WTC11 (cell line): ENCODE data around the gene MCRS1. TPM values are rescaled to one million over a fixed set of nuclear protein-coding genes. Genes with fewer than 3 reads are reported as not detected.

ENCODE experiments used
- ATAC-seq: fragments of 200-7000 bp; cut with Tn5 transposase; 2 replicates; pipeline ENCODE4 v1.10.0; 2021; ENCODE audit warnings: mild to moderate bottlenecking, moderate library complexity
- CTCF ChIA-PET: fragments of 300-600 bp; sonication (Branson Sonifier 250); formaldehyde crosslinking; loops from one replicate; lab custom pipeline; 2021; ENCODE audit warnings: antibody characterized with exemption; lab: Charles Lee
- POLR2A ChIA-PET: fragments of 350-600 bp; sonication (Branson Sonifier 250); formaldehyde crosslinking; loops from one replicate; lab custom pipeline; 2021; ENCODE audit warnings: antibody characterized with exemption; lab: Charles Lee
- DNase-seq: peaks from one replicate; pipeline ENCODE4 v3.0.0; 2021; ENCODE audit warnings: low spot score
- H3K27ac Mint-ChIP-seq: 2 replicates; pipeline ENCODE4 v1.8.0; 2021; ENCODE audit warnings: mixed read lengths
- H3K27me3 Mint-ChIP-seq: 2 replicates; pipeline ENCODE4 v1.8.0; 2021; ENCODE audit warnings: low read depth, mild to moderate bottlenecking, moderate library complexity, mixed read lengths
- H3K36me3 Mint-ChIP-seq: 2 replicates; pipeline ENCODE4 v1.8.0; 2021; ENCODE audit warnings: mixed read lengths
- H3K4me1 Mint-ChIP-seq: 2 replicates; pipeline ENCODE4 v1.8.0; 2022; ENCODE audit warnings: mixed read lengths
- H3K4me3 Mint-ChIP-seq: 2 replicates; pipeline ENCODE4 v1.8.0; 2021; ENCODE audit warnings: mild to moderate bottlenecking, moderate library complexity, mixed read lengths
- H3K9me3 Mint-ChIP-seq: 2 replicates; pipeline ENCODE4 v1.8.0; 2021; ENCODE audit warnings: mixed read lengths
- GABPB1 ChIP-seq: sonication (generic); formaldehyde crosslinking; IDR thresholded peaks from 2 replicates; pipeline ENCODE4 v1.8.1; 2023; ENCODE audit warnings: mild to moderate bottlenecking, missing genetic modification reagents
- GTF2I ChIP-seq: fragments of 250-450 bp; sonication (Bioruptor Pico); conservative IDR thresholded peaks from 2 replicates; pipeline ENCODE4 v1.4.0; 2021; ENCODE audit warnings: mild to moderate bottlenecking
- NR1H2 ChIP-seq: sonication (generic); formaldehyde crosslinking; IDR thresholded peaks from 2 replicates; pipeline ENCODE4 v1.9.0; 2021; ENCODE audit warnings: mild to moderate bottlenecking, moderate library complexity, missing genetic modification reagents
- SMAD4 ChIP-seq: sonication (generic); formaldehyde crosslinking; IDR thresholded peaks from 2 replicates; pipeline ENCODE4 v1.8.0; 2022; ENCODE audit warnings: mild to moderate bottlenecking, missing genetic modification reagents
- TEAD1 ChIP-seq: sonication (generic); formaldehyde crosslinking; IDR thresholded peaks from 2 replicates; pipeline ENCODE4 v1.8.0; 2022; ENCODE audit warnings: mild to moderate bottlenecking, missing genetic modification reagents
- ZNF396 ChIP-seq: fragments of 250-450 bp; sonication (Bioruptor Pico); IDR thresholded peaks from 2 replicates; pipeline ENCODE4 v1.8.0; 2021; ENCODE audit warnings: mild to moderate bottlenecking, moderate library complexity, borderline replicate concordance
- total RNA-seq: library from RNA; stranded (reverse); gene quantifications from 3 replicates; pipeline ENCODE4 v1.2.3, GENCODE V29; 2021
- TF ChIP-seq, protein P1 (sequence below): sonication (generic); formaldehyde crosslinking; IDR thresholded peaks from 2 replicates; pipeline ENCODE4 v1.8.1; 2023; ENCODE audit warnings: mild to moderate bottlenecking, missing genetic modification reagents
- TF ChIP-seq, protein P2 (sequence below): sonication (generic); formaldehyde crosslinking; IDR thresholded peaks from 2 replicates; pipeline ENCODE4 v1.8.1; 2023; ENCODE audit warnings: mild to moderate bottlenecking, missing genetic modification reagents, borderline replicate concordance
- TF ChIP-seq, protein P3 (sequence below): sonication (generic); formaldehyde crosslinking; IDR thresholded peaks from 2 replicates; pipeline ENCODE4 v1.8.0; 2022; ENCODE audit warnings: mild to moderate bottlenecking, missing genetic modification reagents
- TF ChIP-seq, protein P4 (sequence below): fragments of 250-450 bp; sonication (Bioruptor Pico); conservative IDR thresholded peaks from 2 replicates; pipeline ENCODE4 v1.9.0; 2021; ENCODE audit warnings: mild to moderate bottlenecking
- TF ChIP-seq, protein P5 (sequence below): fragments of 250-450 bp; sonication (Bioruptor Pico); IDR thresholded peaks from 2 replicates; pipeline ENCODE4 v1.9.0; 2021; ENCODE audit warnings: mild to moderate bottlenecking
- TF ChIP-seq, protein P6 (sequence below): fragments of 250-450 bp; sonication (Bioruptor Pico); IDR thresholded peaks from 2 replicates; pipeline ENCODE4 v2.1.2; 2022; ENCODE audit warnings: mild to moderate bottlenecking, moderate library complexity
- TF ChIP-seq, protein P7 (sequence below): sonication (generic); formaldehyde crosslinking; IDR thresholded peaks from 2 replicates; pipeline ENCODE4 v1.8.1; 2023; ENCODE audit warnings: mild to moderate bottlenecking, moderate library complexity, missing genetic modification reagents
- TF ChIP-seq, protein P8 (sequence below): sonication (generic); formaldehyde crosslinking; IDR thresholded peaks from 2 replicates; pipeline ENCODE4 v1.8.1; 2022; ENCODE audit warnings: low read depth, mild to moderate bottlenecking, moderate library complexity, missing genetic modification reagents, borderline replicate concordance

MCRS1 gene
- total RNA-seq, 1 experiment from 2014 or later = 105 TPM

DNA sequence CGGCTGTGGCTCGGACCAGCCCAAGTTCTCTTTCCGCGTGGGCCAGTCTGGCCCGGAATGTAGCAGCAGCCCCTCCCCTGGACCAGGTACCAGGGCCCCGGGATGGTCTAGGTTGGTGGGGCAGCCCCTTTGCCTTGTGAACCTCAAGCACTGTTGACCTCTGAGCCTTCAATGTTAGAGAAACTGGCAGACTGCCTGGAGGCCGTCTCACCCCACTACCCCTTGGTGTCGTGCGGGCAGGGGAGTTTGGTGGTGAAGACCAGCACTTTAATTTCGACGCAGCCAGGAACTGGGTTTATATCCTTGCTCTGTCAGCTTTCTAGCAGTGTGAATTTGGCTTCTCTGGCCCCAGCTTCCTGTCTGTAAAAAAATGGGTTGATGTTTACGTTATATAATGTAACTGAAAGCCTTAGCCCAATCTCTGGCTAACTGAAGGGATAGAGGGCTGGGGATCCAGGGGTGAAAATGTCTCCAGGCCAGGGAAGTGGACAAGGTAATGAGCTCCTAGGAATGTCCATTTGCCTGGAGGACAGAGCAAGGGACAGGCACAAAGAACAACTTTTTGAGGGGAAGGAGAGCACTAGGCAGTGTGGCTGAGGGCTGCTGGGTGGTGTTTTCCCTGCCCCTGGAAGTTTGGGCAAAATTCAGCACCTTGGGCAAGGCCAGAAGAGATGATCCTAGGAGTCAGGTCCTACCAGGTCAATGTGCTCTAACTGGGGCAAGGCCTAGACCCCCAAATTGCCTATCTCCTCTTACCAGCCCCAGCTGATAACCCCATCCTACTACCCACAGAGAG is 11.4 kb downstream of the MCRS1 start (continued):
- TF ChIP-seq, protein P1, sequence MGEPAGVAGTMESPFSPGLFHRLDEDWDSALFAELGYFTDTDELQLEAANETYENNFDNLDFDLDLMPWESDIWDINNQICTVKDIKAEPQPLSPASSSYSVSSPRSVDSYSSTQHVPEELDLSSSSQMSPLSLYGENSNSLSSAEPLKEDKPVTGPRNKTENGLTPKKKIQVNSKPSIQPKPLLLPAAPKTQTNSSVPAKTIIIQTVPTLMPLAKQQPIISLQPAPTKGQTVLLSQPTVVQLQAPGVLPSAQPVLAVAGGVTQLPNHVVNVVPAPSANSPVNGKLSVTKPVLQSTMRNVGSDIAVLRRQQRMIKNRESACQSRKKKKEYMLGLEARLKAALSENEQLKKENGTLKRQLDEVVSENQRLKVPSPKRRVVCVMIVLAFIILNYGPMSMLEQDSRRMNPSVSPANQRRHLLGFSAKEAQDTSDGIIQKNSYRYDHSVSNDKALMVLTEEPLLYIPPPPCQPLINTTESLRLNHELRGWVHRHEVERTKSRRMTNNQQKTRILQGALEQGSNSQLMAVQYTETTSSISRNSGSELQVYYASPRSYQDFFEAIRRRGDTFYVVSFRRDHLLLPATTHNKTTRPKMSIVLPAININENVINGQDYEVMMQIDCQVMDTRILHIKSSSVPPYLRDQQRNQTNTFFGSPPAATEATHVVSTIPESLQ (CRISPR knock-in tag) = no peak
- TF ChIP-seq, all 79 proteins: peak for 0

DNA sequence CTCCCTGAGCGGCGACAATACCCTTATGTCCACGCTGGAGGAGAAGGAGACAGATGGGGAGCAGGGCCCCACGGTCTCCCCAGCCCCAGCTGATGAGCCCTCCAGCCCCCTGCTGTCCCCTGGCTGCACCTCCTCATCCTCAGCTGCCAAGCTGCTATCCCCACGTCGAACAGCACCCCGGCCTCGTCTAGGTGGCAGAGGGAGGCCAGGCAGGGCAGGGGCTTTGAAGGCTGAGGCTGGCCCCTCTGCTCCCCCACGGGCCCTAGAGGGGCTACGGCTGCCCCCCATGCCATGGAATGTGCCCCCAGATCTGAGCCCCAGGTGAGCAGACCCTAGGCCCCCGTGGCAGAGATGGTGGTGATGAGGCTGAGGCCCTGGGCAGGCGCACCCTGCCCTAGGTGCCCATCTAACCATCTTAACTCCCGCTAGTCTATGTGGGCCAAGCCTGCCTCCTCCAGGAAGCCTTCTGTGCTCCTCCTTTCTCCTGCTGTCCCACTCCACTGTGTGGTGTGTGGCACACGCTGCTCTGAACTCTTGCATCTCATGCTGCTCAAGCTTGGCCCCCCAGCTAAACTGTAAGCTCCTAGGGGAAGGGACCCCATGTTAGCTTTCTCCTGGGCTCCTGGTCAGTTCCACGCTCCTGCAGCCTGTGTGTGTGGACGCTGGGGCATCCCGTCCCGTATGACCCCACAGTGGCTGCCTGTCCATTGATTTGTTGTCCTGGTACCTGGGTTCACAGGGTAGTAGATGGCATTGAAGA is 12.1 kb downstream of the MCRS1 start:
- CTCF ChIA-PET = interaction anchor here (1.1 to 7.8 kb wide), 4 partner anchors 23 to 209 kb away, joined by 3 to 99 read pairs (median 31); partner anchors contain the start of genes DNAJC22 and SPATS2

More for the DNA sequence above, 12.1 kb downstream of the MCRS1 start:
- Mint-ChIP-seq H3K27me3 (peaks cover 14% of the 10 kb centered on the region), H3K4me1 (no peaks in the 10 kb centered on the region), H3K4me3 (no peak overlapping the region), H3K27ac (no peak overlapping the region), H3K36me3 (peaks cover 24% of the 10 kb centered on the region), H3K9me3 (no peaks in the 10 kb centered on the region)
- ATAC-seq (no peak), DNase-seq (no peak)
- POLR2A ChIA-PET = no interaction called here
- TF ChIP-seq, protein P2, sequence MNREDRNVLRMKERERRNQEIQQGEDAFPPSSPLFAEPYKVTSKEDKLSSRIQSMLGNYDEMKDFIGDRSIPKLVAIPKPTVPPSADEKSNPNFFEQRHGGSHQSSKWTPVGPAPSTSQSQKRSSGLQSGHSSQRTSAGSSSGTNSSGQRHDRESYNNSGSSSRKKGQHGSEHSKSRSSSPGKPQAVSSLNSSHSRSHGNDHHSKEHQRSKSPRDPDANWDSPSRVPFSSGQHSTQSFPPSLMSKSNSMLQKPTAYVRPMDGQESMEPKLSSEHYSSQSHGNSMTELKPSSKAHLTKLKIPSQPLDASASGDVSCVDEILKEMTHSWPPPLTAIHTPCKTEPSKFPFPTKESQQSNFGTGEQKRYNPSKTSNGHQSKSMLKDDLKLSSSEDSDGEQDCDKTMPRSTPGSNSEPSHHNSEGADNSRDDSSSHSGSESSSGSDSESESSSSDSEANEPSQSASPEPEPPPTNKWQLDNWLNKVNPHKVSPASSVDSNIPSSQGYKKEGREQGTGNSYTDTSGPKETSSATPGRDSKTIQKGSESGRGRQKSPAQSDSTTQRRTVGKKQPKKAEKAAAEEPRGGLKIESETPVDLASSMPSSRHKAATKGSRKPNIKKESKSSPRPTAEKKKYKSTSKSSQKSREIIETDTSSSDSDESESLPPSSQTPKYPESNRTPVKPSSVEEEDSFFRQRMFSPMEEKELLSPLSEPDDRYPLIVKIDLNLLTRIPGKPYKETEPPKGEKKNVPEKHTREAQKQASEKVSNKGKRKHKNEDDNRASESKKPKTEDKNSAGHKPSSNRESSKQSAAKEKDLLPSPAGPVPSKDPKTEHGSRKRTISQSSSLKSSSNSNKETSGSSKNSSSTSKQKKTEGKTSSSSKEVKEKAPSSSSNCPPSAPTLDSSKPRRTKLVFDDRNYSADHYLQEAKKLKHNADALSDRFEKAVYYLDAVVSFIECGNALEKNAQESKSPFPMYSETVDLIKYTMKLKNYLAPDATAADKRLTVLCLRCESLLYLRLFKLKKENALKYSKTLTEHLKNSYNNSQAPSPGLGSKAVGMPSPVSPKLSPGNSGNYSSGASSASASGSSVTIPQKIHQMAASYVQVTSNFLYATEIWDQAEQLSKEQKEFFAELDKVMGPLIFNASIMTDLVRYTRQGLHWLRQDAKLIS = no peak
- TF ChIP-seq TEAD1 (CRISPR knock-in tag) = no peak
- TF ChIP-seq, protein P3, sequence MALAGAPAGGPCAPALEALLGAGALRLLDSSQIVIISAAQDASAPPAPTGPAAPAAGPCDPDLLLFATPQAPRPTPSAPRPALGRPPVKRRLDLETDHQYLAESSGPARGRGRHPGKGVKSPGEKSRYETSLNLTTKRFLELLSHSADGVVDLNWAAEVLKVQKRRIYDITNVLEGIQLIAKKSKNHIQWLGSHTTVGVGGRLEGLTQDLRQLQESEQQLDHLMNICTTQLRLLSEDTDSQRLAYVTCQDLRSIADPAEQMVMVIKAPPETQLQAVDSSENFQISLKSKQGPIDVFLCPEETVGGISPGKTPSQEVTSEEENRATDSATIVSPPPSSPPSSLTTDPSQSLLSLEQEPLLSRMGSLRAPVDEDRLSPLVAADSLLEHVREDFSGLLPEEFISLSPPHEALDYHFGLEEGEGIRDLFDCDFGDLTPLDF (CRISPR knock-in tag) = no peak
- no peak for TF ChIP-seq NR1H2 (CRISPR knock-in tag)
- TF ChIP-seq, protein P4, sequence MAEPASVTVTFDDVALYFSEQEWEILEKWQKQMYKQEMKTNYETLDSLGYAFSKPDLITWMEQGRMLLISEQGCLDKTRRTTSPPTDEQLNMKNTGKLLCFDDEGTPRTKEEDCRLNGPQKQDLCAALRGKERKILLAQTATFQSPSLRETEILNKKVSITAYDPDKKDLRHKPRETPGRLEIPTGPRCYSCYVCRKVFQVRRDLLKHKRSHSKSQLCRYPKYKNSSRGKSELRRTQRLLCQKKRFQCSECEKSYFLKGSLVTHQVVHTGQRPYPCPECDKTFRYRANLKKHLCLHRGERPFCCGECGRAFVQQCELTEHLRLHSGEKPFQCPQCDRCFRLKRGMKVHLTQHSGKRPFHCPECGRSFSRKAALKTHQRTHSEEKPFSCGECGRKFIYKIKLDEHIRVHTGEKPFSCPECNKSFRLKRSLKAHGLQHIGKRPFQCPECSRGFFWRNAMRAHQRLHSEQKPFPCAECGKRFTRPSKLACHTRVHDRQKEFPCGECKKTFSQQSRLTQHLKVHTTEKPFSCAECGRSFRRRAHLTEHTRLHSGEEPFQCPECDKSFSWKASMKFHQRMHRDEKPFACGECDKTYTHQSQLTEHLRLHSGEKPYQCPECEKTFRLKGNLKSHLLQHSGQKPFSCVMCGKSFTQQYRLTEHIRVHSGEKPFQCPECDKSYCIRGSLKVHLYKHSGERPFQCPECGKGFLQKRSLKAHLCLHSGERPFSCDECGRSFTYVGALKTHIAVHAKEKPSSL = no peak
- TF ChIP-seq, protein P5, sequence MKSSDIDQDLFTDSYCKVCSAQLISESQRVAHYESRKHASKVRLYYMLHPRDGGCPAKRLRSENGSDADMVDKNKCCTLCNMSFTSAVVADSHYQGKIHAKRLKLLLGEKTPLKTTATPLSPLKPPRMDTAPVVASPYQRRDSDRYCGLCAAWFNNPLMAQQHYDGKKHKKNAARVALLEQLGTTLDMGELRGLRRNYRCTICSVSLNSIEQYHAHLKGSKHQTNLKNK (CRISPR knock-in tag) = no peak
- TF ChIP-seq, protein P6, sequence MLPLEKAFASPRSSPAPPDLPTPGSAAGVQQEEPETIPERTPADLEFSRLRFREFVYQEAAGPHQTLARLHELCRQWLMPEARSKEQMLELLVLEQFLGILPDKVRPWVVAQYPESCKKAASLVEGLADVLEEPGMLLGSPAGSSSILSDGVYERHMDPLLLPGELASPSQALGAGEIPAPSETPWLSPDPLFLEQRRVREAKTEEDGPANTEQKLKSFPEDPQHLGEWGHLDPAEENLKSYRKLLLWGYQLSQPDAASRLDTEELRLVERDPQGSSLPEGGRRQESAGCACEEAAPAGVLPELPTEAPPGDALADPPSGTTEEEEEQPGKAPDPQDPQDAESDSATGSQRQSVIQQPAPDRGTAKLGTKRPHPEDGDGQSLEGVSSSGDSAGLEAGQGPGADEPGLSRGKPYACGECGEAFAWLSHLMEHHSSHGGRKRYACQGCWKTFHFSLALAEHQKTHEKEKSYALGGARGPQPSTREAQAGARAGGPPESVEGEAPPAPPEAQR = no peak
- TF ChIP-seq, protein P7, sequence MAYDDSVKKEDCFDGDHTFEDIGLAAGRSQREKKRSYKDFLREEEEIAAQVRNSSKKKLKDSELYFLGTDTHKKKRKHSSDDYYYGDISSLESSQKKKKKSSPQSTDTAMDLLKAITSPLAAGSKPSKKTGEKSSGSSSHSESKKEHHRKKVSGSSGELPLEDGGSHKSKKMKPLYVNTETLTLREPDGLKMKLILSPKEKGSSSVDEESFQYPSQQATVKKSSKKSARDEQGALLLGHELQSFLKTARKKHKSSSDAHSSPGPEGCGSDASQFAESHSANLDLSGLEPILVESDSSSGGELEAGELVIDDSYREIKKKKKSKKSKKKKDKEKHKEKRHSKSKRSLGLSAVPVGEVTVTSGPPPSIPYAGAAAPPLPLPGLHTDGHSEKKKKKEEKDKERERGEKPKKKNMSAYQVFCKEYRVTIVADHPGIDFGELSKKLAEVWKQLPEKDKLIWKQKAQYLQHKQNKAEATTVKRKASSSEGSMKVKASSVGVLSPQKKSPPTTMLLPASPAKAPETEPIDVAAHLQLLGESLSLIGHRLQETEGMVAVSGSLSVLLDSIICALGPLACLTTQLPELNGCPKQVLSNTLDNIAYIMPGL (CRISPR knock-in tag) = no peak
- TF ChIP-seq, protein P8, sequence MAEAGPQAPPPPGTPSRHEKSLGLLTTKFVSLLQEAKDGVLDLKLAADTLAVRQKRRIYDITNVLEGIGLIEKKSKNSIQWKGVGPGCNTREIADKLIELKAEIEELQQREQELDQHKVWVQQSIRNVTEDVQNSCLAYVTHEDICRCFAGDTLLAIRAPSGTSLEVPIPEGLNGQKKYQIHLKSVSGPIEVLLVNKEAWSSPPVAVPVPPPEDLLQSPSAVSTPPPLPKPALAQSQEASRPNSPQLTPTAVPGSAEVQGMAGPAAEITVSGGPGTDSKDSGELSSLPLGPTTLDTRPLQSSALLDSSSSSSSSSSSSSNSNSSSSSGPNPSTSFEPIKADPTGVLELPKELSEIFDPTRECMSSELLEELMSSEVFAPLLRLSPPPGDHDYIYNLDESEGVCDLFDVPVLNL (CRISPR knock-in tag) = no peak
- no peak for TF ChIP-seq GTF2I
- no peak for TF ChIP-seq ZNF396 (CRISPR knock-in tag)
- no peak for TF ChIP-seq GABPB1 (CRISPR knock-in tag)
- no peak for TF ChIP-seq SMAD4 (CRISPR knock-in tag)
